ENCODE results near the gene DOHH. TPM values are rescaled to one million over a fixed set of nuclear protein-coding genes. Genes with fewer than 3 reads are reported as not detected.
"Not testable (repeated sequence)": the region's sequence is repeated elsewhere in the genome, so short reads cannot be mapped to it uniquely, and the experiment has no call there.

DOHH gene
- total and polyA plus RNA-seq, 10 donors, result 6.6 to 16.8 (median 10.7) TPM

- no peak overlapping the region for H3K27ac ChIP-seq
- DNase-seq, result no peak
- H3K4me1 ChIP-seq, result peaks cover 18 to 100% (median 58%) of the 10 kb centered on the region in 6 donors
- intact Hi-C loops (cut with DNase I; ENCODE audit: low total_unique reads), result no loop called here
- 87 to 93% (median 91%) methylated on average over 22 to 26 of the region's 26 CpGs for WGBS, 5 donors
- TF ChIP-seq POLR2A (IDR thresholded peaks at IDR 0.05), result no peak
- TF ChIP-seq CTCF (IDR thresholded peaks at IDR 0.05 in 8 of 11, conservative IDR thresholded peaks at IDR 0.05 in 3 of 11), result no peak
- no peak for TF ChIP-seq POLR2AphosphoS5 (IDR thresholded peaks at IDR 0.05)
- H3K27me3 ChIP-seq (replicated peaks in 1 of 7), result no peaks in the 10 kb centered on the region
- H3K36me3 ChIP-seq, result peaks cover 0 to 70% (median 5%) of the 10 kb centered on the region in 6 donors
- H3K9me3 ChIP-seq, result no peaks in the 10 kb centered on the region
- no peak overlapping the region for H3K4me3 ChIP-seq
Observed at GRCh38 chr19:3511506-3512251, 11.2 kb upstream of the DOHH start.

DNA sequence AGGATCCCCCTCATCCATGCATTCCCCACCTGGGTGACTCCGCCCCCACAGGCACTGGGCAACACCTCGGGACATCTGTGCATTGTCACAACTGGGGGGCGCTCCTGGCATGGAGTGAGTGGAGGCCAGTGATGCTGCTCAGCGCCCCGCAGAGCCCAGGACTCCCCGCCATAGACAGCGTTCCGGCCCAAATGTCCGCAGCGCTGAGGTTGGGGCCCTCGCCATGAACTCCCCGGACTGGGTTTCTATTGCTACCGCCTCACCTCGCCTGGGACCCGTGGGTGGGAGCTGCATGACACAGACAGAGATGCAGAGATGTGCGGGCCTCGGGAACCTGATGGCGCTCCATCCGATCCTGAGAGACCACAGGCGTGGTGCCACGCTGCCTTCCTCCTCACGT, 10.3 kb upstream of the DOHH start:
- peaks cover 0 to 70% (median 5%) of the 10 kb centered on the region in 6 donors for H3K36me3 ChIP-seq
- TF ChIP-seq CTCF (IDR thresholded peaks at IDR 0.05 in 8 of 11, conservative IDR thresholded peaks at IDR 0.05 in 3 of 11) (no peak), POLR2AphosphoS5 (IDR thresholded peaks at IDR 0.05) (no peak), POLR2A (IDR thresholded peaks at IDR 0.05) (no peak)
- DNase-seq, result peak; percentile 69
- no peak overlapping the region for H3K4me3 ChIP-seq
- no peak overlapping the region for H3K27ac ChIP-seq
- intact Hi-C loops (cut with DNase I; ENCODE audit: low total_unique reads), result no loop called here
- H3K9me3 ChIP-seq, result no peaks in the 10 kb centered on the region
- no peaks in the 10 kb centered on the region for H3K27me3 ChIP-seq (replicated peaks in 1 of 7)
- peaks cover 8 to 93% (median 51%) of the 10 kb centered on the region in 6 donors for H3K4me1 ChIP-seq
- 88 to 93% (median 92%) methylated on average over 15 to 22 of the region's 22 CpGs for WGBS, 5 donors

DNA sequence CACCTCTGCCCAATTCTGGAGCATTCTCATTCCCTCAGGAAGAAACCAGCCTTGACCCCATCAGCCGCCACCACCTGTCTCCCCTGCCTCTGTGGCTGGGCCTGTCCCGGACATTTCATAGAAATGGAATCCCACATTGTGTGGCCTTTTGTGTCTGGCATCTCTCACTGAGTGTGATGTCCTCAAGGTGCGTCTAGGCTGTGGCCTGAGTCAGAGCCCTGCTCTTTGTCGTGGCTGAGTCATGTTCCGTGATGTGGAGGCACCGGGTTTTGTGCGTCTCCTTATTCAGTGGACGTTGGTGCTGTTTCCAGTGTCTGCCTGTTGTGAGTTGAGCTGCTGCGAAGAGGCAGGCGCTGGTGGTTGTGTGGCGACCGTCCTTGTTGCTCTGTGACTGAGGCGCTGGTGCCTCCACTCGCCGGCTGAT, 9.1 kb upstream of the DOHH start:
- H3K36me3 ChIP-seq, result peaks cover 0 to 65% (median 5%) of the 10 kb centered on the region in 6 donors
- intact Hi-C loops (cut with DNase I; ENCODE audit: low total_unique reads), result no loop called here
- peaks cover 7 to 93% (median 56%) of the 10 kb centered on the region in 6 donors for H3K4me1 ChIP-seq
- DNase-seq, result no peak
- no peak overlapping the region for H3K4me3 ChIP-seq
- H3K27me3 ChIP-seq (replicated peaks in 1 of 7), result no peaks in the 10 kb centered on the region
- TF ChIP-seq POLR2AphosphoS5 (IDR thresholded peaks at IDR 0.05), result no peak
- TF ChIP-seq POLR2A (IDR thresholded peaks at IDR 0.05), result no peak
- TF ChIP-seq CTCF (IDR thresholded peaks at IDR 0.05 in 8 of 11, conservative IDR thresholded peaks at IDR 0.05 in 3 of 11), result no peak
- H3K27ac ChIP-seq, result no peak overlapping the region
- H3K9me3 ChIP-seq, result no peaks in the 10 kb centered on the region
- 81 to 95% (median 90%) methylated on average over 12 to 15 of the region's 15 CpGs for WGBS, 5 donors

DNA sequence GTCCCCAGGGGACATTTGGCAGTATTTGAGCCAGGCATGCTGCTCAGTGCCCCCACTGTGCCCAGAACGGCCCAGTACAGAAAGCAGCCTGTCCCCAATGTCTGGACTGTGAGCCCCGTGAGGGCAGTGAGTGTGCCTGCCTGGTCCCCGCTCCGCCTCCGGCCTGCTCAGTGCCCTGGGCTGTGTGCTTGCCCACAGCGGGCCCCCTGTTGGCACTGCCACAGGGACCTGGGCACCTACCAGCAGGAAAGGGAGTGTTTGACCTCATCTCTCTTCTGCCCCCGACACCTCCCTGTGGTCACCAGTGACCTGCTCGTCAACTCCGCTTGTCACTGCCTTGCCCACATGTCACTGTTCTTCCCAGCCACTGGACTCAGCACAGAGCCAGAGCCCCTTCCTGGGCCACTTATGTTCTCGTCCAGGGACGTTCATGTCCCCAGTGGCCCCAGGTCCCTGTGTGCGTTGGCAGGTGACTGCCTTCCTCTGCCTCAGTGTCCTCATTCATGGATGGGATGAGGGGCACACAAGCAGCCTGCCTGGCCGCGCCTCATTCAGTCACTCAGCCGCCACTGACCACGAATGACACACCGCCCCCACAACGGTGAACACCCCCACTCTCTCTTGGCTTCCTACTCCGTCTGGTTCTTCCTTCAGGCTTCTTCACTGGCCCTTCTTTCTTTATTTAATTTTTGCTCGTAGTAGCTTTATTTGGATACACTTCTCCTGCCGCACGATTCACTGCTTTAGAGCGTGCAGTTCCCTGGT, 8.5 kb upstream of the DOHH start:
- H3K36me3 ChIP-seq, result peaks cover 0 to 58% (median 5%) of the 10 kb centered on the region in 6 donors
- H3K27ac ChIP-seq, result no peak overlapping the region
- no peaks in the 10 kb centered on the region for H3K9me3 ChIP-seq
- DNase-seq, result peak; percentile 77
- TF ChIP-seq POLR2AphosphoS5 (IDR thresholded peaks at IDR 0.05) (no peak), CTCF (IDR thresholded peaks at IDR 0.05 in 8 of 11, conservative IDR thresholded peaks at IDR 0.05 in 3 of 11) (no peak), POLR2A (IDR thresholded peaks at IDR 0.05) (no peak)
- H3K27me3 ChIP-seq (replicated peaks in 1 of 7), result no peaks in the 10 kb centered on the region
- intact Hi-C loops (cut with DNase I; ENCODE audit: low total_unique reads), result no loop called here
- 79 to 85% (median 82%) methylated on average over 18 to 23 of the region's 23 CpGs for WGBS, 5 donors
- peaks cover 7 to 86% (median 55%) of the 10 kb centered on the region in 6 donors for H3K4me1 ChIP-seq
- no peak overlapping the region for H3K4me3 ChIP-seq

DNA sequence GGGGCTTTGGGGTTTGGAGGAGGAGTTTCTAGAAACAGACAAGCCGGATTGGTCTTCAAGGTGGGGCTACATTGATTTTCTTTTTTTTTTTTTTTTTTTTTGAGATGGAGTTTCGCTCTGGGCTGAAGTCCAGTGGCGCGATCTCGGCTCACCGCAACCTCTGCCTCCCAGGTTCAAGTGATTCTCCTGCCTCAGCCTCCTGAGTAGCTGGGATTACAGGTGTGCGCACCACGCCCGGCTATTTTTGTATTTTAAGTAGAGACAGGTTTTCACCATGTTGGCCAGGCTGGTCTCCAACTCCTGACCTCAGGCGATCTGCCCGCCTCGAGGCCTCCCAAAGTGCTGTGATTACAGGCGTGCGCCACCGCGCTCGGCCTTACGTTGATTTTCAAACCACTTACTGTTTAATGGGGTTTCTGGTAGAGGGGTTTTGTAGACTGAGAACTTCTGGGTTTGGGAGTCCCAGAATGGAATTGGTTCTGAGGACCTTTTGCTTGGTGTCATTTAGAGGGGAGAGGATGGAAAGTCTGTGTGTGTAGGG, 7.7 kb upstream of the DOHH start:
- H3K36me3 ChIP-seq, result peaks cover 0 to 51% (median 5%) of the 10 kb centered on the region in 6 donors
- 91 to 95% (median 93%) methylated on average over 18 of the region's 18 CpGs for WGBS, 5 donors
- H3K27me3 ChIP-seq (replicated peaks in 1 of 7); DNase-seq; H3K9me3 ChIP-seq; intact Hi-C loops (cut with DNase I; ENCODE audit: low total_unique reads); H3K27ac ChIP-seq: not testable (repeated sequence)
- H3K4me3 ChIP-seq, result peak overlapping the region in 1 of 8 donors; percentile 95
- H3K4me1 ChIP-seq, result peaks cover 7 to 79% (median 52%) of the 10 kb centered on the region in 6 donors
